ENCODE measurements around the gene SERPINA4. TPM values are rescaled to one million over a fixed set of nuclear protein-coding genes. Genes with fewer than 3 reads are reported as not detected.
"Not testable (repeated sequence)": the region's sequence is repeated elsewhere in the genome, so short reads cannot be mapped to it uniquely, and the experiment has no call there.

Gene SERPINA4
- total and polyA plus RNA-seq, 4 donors = not detected

DNA sequence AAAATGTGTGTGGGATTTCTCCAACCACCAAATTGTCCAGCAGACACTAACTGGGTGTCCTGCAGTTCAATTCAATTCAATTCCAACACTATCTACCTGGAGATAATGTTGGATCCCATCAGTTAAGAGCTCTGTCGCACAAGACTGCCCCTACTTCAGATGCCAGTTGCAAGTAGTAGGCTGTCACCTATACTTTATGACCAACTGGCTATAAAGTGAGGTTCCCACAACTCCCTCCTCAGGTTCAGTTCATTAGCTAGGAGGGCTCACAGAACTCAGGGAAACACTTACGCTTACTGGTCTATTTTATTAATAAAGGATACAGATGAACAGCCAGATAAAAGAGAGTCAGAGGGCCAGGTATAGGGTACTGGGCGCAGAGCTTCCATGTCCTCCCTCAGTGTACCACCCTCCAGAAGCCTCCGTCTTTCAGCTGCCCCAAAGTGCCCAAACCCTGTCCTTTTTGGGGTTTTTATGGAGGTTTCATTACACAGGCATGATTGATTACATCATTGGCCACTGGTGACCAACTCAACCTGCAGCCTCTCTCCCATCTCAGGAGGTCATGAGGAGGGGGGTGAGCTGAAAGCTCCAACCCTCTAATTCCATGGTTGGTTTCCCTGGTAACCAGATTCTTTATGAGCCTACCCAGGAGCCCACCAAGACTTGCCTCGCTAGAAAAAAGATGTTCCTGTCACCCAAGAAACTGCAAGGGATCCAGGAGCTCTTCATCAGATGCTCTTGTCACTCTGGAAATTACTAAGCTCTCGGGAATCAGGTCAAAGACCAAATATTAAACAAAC, 12.4 kb downstream of the SERPINA4 start:
- 60% methylated on average over 2 of the region's 6 CpGs for whole genome bisulfite sequencing (ENCODE audit: insufficient coverage)
- H3K27me3 ChIP-seq (ENCODE audit: control insufficient read depth, insufficient read depth, low read length) = no peaks in the 10 kb centered on the region
- H3K9me3 ChIP-seq (ENCODE audit: control insufficient read depth, insufficient read depth, low read length) = no peaks in the 10 kb centered on the region
- no peak overlapping the region for H3K4me3 ChIP-seq (ENCODE audit: low read depth, low read length)
- peak in 1 of 6 donors; percentile 39 for DNase-seq (ENCODE audit: low read depth in 4 of 6, low spot score in 6 of 6)
- no peak overlapping the region for H3K27ac ChIP-seq (ENCODE audit: low read depth, low read length)
- H3K36me3 ChIP-seq (ENCODE audit: control insufficient read depth, insufficient read depth, low read length) = no peaks in the 10 kb centered on the region
- H3K4me1 ChIP-seq (ENCODE audit: control insufficient read depth, insufficient read depth, low read length) = peaks cover 10% of the 10 kb centered on the region

GRCh38 chr14:94574336-94574735, 13.1 kb downstream of the SERPINA4 start:
- WGBS (ENCODE audit: insufficient coverage) = 82% methylated on average over 2 of the region's 3 CpGs
- Histone ChIP-seq H3K9me3 (ENCODE audit: control insufficient read depth, insufficient read depth, low read length) (no peaks in the 10 kb centered on the region), H3K27ac (ENCODE audit: low read depth, low read length) (no peak overlapping the region), H3K27me3 (ENCODE audit: control insufficient read depth, insufficient read depth, low read length) (no peaks in the 10 kb centered on the region), H3K4me3 (ENCODE audit: low read depth, low read length) (no peak overlapping the region), H3K4me1 (ENCODE audit: control insufficient read depth, insufficient read depth, low read length) (peaks cover 10% of the 10 kb centered on the region), H3K36me3 (ENCODE audit: control insufficient read depth, insufficient read depth, low read length) (no peaks in the 10 kb centered on the region)
- DNase-seq (ENCODE audit: low read depth in 4 of 6, low spot score in 6 of 6) = peak in 1 of 6 donors; percentile 8

DNA sequence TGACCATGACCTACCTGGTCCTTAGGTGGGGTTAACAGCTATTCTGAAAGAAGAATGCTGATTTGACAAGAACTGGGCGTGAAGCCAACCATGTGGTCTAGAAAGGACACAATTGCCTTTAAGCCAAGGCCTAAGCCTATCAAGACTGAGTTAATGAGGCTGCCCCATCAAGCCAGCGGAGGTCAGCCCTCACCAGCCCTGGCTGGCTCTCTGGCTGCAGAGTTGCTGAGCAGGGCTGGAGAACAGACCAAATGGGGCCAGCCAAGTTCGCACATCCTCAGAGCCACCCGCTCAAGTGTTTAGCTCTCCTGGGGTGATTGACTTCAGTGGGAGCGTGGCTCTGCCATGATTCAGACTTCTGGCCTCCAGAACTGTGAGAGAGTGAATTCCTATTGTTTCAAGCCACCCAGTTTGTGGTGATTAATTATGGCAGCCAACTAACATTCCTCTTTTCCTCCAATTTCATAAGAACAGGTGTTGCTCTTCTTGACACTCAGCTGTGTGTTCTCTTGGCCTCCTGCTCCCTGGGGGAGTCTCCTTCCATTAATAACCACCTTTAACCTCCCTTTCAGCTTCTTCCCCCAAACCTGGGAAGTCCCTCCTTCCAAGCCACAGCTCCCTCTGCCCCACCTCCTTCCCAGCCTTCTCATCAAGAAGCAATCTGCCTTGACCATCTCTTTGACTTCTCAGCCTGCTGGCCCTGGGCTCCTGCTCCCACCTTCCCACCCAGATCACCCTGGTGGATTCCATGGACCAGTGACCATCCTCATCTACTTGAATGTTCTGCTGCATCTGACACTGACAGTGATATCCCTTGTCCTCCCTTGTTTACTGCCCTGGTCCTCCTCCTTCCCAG, 14.7 kb downstream of the SERPINA4 start:
- Histone ChIP-seq H3K4me1 (ENCODE audit: control insufficient read depth, insufficient read depth, low read length) (peaks cover 12% of the 10 kb centered on the region), H3K4me3 (ENCODE audit: low read depth, low read length) (no peak overlapping the region), H3K27me3 (ENCODE audit: control insufficient read depth, insufficient read depth, low read length) (no peaks in the 10 kb centered on the region), H3K9me3 (ENCODE audit: control insufficient read depth, insufficient read depth, low read length) (no peaks in the 10 kb centered on the region), H3K36me3 (ENCODE audit: control insufficient read depth, insufficient read depth, low read length) (no peaks in the 10 kb centered on the region), H3K27ac (ENCODE audit: low read depth, low read length) (no peak overlapping the region)
- DNase-seq (ENCODE audit: low read depth in 4 of 6, low spot score in 6 of 6) = no peak
- 92% methylated on average over 4 of the region's 5 CpGs for WGBS (ENCODE audit: insufficient coverage)

DNA sequence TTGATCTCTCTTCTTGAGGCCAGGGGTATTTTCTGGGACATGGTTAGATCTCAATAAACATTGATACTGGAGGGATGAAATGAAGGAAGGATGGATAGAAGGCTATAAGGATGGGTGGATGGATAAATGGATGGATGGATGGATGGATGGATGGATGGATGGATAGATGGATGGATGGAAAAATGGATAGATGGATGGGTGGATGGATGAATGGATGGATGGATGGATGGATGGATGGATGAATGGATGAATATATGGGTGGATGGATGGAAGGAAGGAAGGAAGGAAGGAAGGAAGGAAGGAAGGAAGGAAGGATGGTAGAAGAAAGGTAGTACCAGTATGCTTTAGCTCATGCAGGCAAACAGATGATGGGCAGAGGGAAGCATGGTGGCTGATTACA, 16.2 kb downstream of the SERPINA4 start:
- not testable (repeated sequence) for DNase-seq (ENCODE audit: low read depth in 4 of 6, low spot score in 6 of 6); H3K9me3 ChIP-seq (ENCODE audit: control insufficient read depth, insufficient read depth, low read length); H3K27ac ChIP-seq (ENCODE audit: low read depth, low read length); H3K27me3 ChIP-seq (ENCODE audit: control insufficient read depth, insufficient read depth, low read length); H3K4me3 ChIP-seq (ENCODE audit: low read depth, low read length); H3K36me3 ChIP-seq (ENCODE audit: control insufficient read depth, insufficient read depth, low read length)
- peaks cover 15% of the 10 kb centered on the region for H3K4me1 ChIP-seq (ENCODE audit: control insufficient read depth, insufficient read depth, low read length)

GRCh38 chr14:94578712-94579111, 17.5 kb downstream of the SERPINA4 start:
- Histone ChIP-seq H3K36me3 (ENCODE audit: control insufficient read depth, insufficient read depth, low read length) (no peaks in the 10 kb centered on the region), H3K4me1 (ENCODE audit: control insufficient read depth, insufficient read depth, low read length) (peaks cover 15% of the 10 kb centered on the region), H3K4me3 (ENCODE audit: low read depth, low read length) (no peak overlapping the region), H3K9me3 (ENCODE audit: control insufficient read depth, insufficient read depth, low read length) (no peaks in the 10 kb centered on the region), H3K27ac (ENCODE audit: low read depth, low read length) (no peak overlapping the region), H3K27me3 (ENCODE audit: control insufficient read depth, insufficient read depth, low read length) (no peaks in the 10 kb centered on the region)
- whole genome bisulfite sequencing (ENCODE audit: insufficient coverage) = 100% methylated on average over 3 of the region's 6 CpGs
- no peak for DNase-seq (ENCODE audit: low read depth in 4 of 6, low spot score in 6 of 6)

DNA sequence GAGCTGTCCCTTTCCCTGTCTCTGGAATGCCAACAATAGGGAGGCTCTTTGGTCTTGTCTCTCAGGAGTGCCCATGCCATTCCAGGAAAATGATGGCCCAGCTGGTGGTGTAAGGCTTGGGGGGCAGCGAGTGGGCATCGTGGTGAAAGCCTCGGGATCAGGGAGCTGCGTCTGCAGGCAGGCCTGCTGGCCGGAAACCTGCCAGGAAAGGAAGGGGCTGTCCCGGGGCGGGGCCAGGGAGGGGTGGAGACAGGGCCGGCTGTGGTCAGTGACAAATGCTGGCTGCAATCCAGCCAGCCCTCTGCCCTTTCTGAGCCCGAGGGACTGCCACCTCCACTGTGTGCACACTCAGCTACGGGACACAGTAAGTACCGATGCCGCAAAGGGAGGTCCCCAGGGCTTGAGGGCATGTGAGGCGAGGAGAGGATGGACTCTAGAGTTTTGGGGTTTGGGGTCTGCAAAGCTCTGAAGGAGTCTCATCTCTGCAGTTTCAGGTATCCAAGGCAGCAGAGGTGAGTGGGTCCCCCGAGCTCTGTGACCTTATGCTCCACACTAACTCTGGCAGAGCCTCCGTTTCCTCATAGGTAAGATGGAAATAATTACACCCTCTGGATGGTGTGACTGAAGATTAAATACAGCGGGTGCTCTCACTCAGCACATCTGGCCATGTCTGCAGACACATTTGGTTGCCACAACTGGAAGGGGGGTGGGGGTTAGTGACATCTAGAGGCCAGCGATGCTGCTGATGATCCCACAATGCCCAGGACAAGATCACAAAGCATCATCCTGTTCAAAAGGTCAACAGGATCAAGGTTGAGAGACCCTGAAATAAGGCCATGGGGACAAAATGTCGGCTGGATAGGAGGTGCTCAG, 20.1 kb downstream of the SERPINA4 start, which contains the start of gene SERPINA5:
Gene SERPINA5, plus strand, starts transcription at position 300 of the 873 bp plus-strand sequence. CDS start 5,937 bp downstream, outside the sequence.
- 42% methylated on average over 15 of the region's 18 CpGs for WGBS (ENCODE audit: insufficient coverage)
- Histone ChIP-seq H3K4me3 (ENCODE audit: low read depth, low read length) (no peak within 1 kb of the TSS), H3K9me3 (ENCODE audit: control insufficient read depth, insufficient read depth, low read length) (no peaks in the 10 kb centered on the region), H3K36me3 (ENCODE audit: control insufficient read depth, insufficient read depth, low read length) (no peaks in the 10 kb centered on the region), H3K4me1 (ENCODE audit: control insufficient read depth, insufficient read depth, low read length) (peaks cover 12% of the 10 kb centered on the region), H3K27me3 (ENCODE audit: control insufficient read depth, insufficient read depth, low read length) (no peaks in the 10 kb centered on the region), H3K27ac (ENCODE audit: low read depth, low read length) (peak within 1 kb of the TSS; percentile 17)
- DNase-seq (ENCODE audit: low read depth in 4 of 6, low spot score in 6 of 6) = peak in 2 of 6 donors; percentile 15 to 30

GRCh38 chr14:94582199-94582750, 21.0 kb downstream of the SERPINA4 start:
- Histone ChIP-seq H3K9me3 (ENCODE audit: control insufficient read depth, insufficient read depth, low read length) (no peaks in the 10 kb centered on the region), H3K27me3 (ENCODE audit: control insufficient read depth, insufficient read depth, low read length) (no peaks in the 10 kb centered on the region), H3K27ac (ENCODE audit: low read depth, low read length) (no peak overlapping the region), H3K4me1 (ENCODE audit: control insufficient read depth, insufficient read depth, low read length) (peaks cover 12% of the 10 kb centered on the region), H3K4me3 (ENCODE audit: low read depth, low read length) (no peak overlapping the region), H3K36me3 (ENCODE audit: control insufficient read depth, insufficient read depth, low read length) (no peaks in the 10 kb centered on the region)
- DNase-seq (ENCODE audit: low read depth in 4 of 6, low spot score in 6 of 6) = peak in 1 of 6 donors; percentile 42
- WGBS (ENCODE audit: insufficient coverage) = 93% methylated on average over 3 of the region's 7 CpGs

- no peak overlapping the region for H3K4me3 ChIP-seq (ENCODE audit: low read depth, low read length)
- no peaks in the 10 kb centered on the region for H3K9me3 ChIP-seq (ENCODE audit: control insufficient read depth, insufficient read depth, low read length)
- WGBS (ENCODE audit: insufficient coverage) = 92% methylated on average over 3 of the region's 3 CpGs
- H3K27ac ChIP-seq (ENCODE audit: low read depth, low read length) = no peak overlapping the region
- peaks cover 12% of the 10 kb centered on the region for H3K4me1 ChIP-seq (ENCODE audit: control insufficient read depth, insufficient read depth, low read length)
- H3K36me3 ChIP-seq (ENCODE audit: control insufficient read depth, insufficient read depth, low read length) = no peaks in the 10 kb centered on the region
- DNase-seq (ENCODE audit: low read depth in 4 of 6, low spot score in 6 of 6) = no peak
- no peaks in the 10 kb centered on the region for H3K27me3 ChIP-seq (ENCODE audit: control insufficient read depth, insufficient read depth, low read length)
Observed at GRCh38 chr14:94582851-94583250, 21.6 kb downstream of the SERPINA4 start.

GRCh38 chr14:94583557-94583956, 22.3 kb downstream of the SERPINA4 start:
- 94% methylated on average over 2 of the region's 4 CpGs for WGBS (ENCODE audit: insufficient coverage)
- no peak overlapping the region for H3K27ac ChIP-seq (ENCODE audit: low read depth, low read length)
- DNase-seq (ENCODE audit: low read depth in 4 of 6, low spot score in 6 of 6) = no peak
- H3K9me3 ChIP-seq (ENCODE audit: control insufficient read depth, insufficient read depth, low read length) = no peaks in the 10 kb centered on the region
- no peaks in the 10 kb centered on the region for H3K36me3 ChIP-seq (ENCODE audit: control insufficient read depth, insufficient read depth, low read length)
- H3K4me1 ChIP-seq (ENCODE audit: control insufficient read depth, insufficient read depth, low read length) = peaks cover 12% of the 10 kb centered on the region
- H3K4me3 ChIP-seq (ENCODE audit: low read depth, low read length) = no peak overlapping the region
- H3K27me3 ChIP-seq (ENCODE audit: control insufficient read depth, insufficient read depth, low read length) = no peaks in the 10 kb centered on the region

All from spinal cord (tissue), 10 donors.